H1 (cell line): ENCODE results near the gene ITGB8. TPM values are rescaled to one million over a fixed set of nuclear protein-coding genes. Genes with fewer than 3 reads are reported as not detected.

Source experiments
- CTCF ChIA-PET: fragments of 300-600 bp; sonication (Branson Sonifier 250); formaldehyde crosslinking; loops from one replicate; lab custom pipeline; 2021; ENCODE audit not compliant: partially characterized antibody; lab: Charles Lee
- POLR2A ChIA-PET: fragments of 300-600 bp; sonication (Branson Sonifier 250); formaldehyde crosslinking; loops from one replicate; lab custom pipeline; 2021; ENCODE audit warnings: inconsistent platforms; ENCODE audit not compliant: partially characterized antibody; lab: Charles Lee
- DNase-seq, 2 experiments: peaks; one replicate each; pipeline versions ENCODE4 v3.0.0 to v3.0.0-alpha.2; 2010 to 2022; ENCODE audit warnings: low spot score in 2 of 2, low read depth in 1 of 2, mixed read lengths in 1 of 2
- FAIRE-seq: peaks from 2 replicates; lab custom pipeline; 2011; peaks lifted over from hg19 to GRCh38; lab: Jason Lieb, UNC
- H2AFZ ChIP-seq: 2 replicates; pipeline ENCODE4 v1.8.1; 2012; ENCODE audit warnings: low read length, inconsistent platforms
- H2AK5ac ChIP-seq: 2 replicates; pipeline ENCODE4 v1.6.1; 2013; ENCODE audit warnings: low read depth, low read length
- H2BK120ac ChIP-seq: replicated peaks from 2 replicates; pipeline ENCODE3; 2013; ENCODE audit warnings: low read depth, low read length, inconsistent platforms
- H2BK12ac ChIP-seq: 2 replicates; pipeline ENCODE4 v1.6.1; 2013; ENCODE audit warnings: low read depth, low read length
- H2BK15ac ChIP-seq: 2 replicates; pipeline ENCODE4 v1.6.1; 2013; ENCODE audit warnings: low read length
- H2BK20ac ChIP-seq: 2 replicates; pipeline ENCODE4 v1.6.1; 2013; ENCODE audit warnings: low read length
- H2BK5ac ChIP-seq: 2 replicates; pipeline ENCODE4 v1.6.1; 2013; ENCODE audit warnings: low read depth, low read length
- H3K14ac ChIP-seq: 2 replicates; pipeline ENCODE4 v1.6.1; 2013; ENCODE audit warnings: inconsistent platforms; ENCODE audit not compliant: insufficient read length
- H3K18ac ChIP-seq: 2 replicates; pipeline ENCODE4 v1.6.1; 2013; ENCODE audit warnings: low read length; ENCODE audit errors: extremely low read depth
- H3K23ac ChIP-seq: 2 replicates; pipeline ENCODE4 v1.6.1; 2013; ENCODE audit warnings: inconsistent platforms; ENCODE audit not compliant: insufficient read length
- H3K23me2 ChIP-seq: 2 replicates; pipeline ENCODE4 v1.6.1; 2013; ENCODE audit warnings: low read depth, low read length
- H3K27ac ChIP-seq: 2 replicates; pipeline ENCODE4 v1.6.1; 2011; ENCODE audit warnings: low read depth, low read length, inconsistent platforms
- H3K27me3 ChIP-seq, 4 experiments: replicated peaks in 1 of 4; 1 replicate in 1 of 4; 2 replicates in 3 of 4; pipeline versions ENCODE4 v1.6.1 to v1.8.1; 2011 to 2013; ENCODE audit warnings: low read length in 3 of 4, mild to moderate bottlenecking in 3 of 4, inconsistent platforms in 2 of 4, mixed read lengths in 2 of 4, moderate library complexity in 1 of 4; ENCODE audit not compliant: control insufficient read depth in 3 of 4, insufficient read depth in 3 of 4; ENCODE audit errors: extremely low read depth in 1 of 4
- H3K36me3 ChIP-seq, 4 experiments: 2 replicates each; pipeline versions ENCODE4 v1.6.1 to v1.8.1; 2011 to 2013; ENCODE audit warnings: mild to moderate bottlenecking in 4 of 4, low read length in 3 of 4, moderate library complexity in 2 of 4, control low read depth in 1 of 4, inconsistent platforms in 1 of 4; ENCODE audit not compliant: insufficient read depth in 4 of 4, control insufficient read depth in 2 of 4
- H3K4ac ChIP-seq: replicated peaks from 2 replicates; pipeline ENCODE3; 2013; ENCODE audit warnings: low read length, low read depth, mixed read lengths, inconsistent platforms; ENCODE audit not compliant: insufficient read length
- H3K4me1 ChIP-seq, 4 experiments: replicated peaks in 1 of 4; 1 replicate in 1 of 4; 2 replicates in 3 of 4; pipeline versions ENCODE4 v1.6.1 to v1.8.1; 2011 to 2013; ENCODE audit warnings: low read length in 3 of 4, inconsistent platforms in 2 of 4, mixed read lengths in 1 of 4; ENCODE audit not compliant: insufficient read depth in 4 of 4, control insufficient read depth in 3 of 4
- H3K4me2 ChIP-seq, 2 experiments: 2 replicates each; pipeline versions ENCODE4 v1.6.1 to v1.8.1; 2011 to 2013; ENCODE audit warnings: low read depth in 2 of 2, low read length in 2 of 2, control low read depth in 1 of 2, inconsistent platforms in 1 of 2, mild to moderate bottlenecking in 1 of 2; ENCODE audit not compliant: insufficient read depth in 1 of 2
- H3K4me3 ChIP-seq, 4 experiments: fragments of 200-600, 300-600 bp in 1 of 4; sonication (generic), shearing (Covaris generic), sonication (Bioruptor Twin) in 1 of 4; 2 replicates each; pipeline versions ENCODE4 v1.5.1 to v1.8.1; 2011 to 2016; ENCODE audit warnings: low read length in 4 of 4, low read depth in 3 of 4, control low read depth in 2 of 4, inconsistent platforms in 2 of 4, mild to moderate bottlenecking in 2 of 4, mixed read lengths in 1 of 4, moderate library complexity in 1 of 4; ENCODE audit not compliant: insufficient read depth in 2 of 4; ENCODE audit errors: extremely low read depth in 1 of 4
- H3K56ac ChIP-seq: replicated peaks from 2 replicates; pipeline ENCODE3; 2013; ENCODE audit warnings: low read depth, mild to moderate bottlenecking, mixed read lengths, low read length, inconsistent platforms; ENCODE audit not compliant: insufficient read length
- H3K79me1 ChIP-seq: 2 replicates; pipeline ENCODE4 v1.6.1; 2013; ENCODE audit warnings: low read depth, low read length, control low read depth
- H3K79me2 ChIP-seq, 2 experiments: 2 replicates each; pipeline versions ENCODE4 v1.6.1 to v1.8.1; 2012 to 2013; ENCODE audit warnings: low read length in 2 of 2, mild to moderate bottlenecking in 2 of 2, inconsistent platforms in 1 of 2; ENCODE audit not compliant: insufficient read depth in 2 of 2, control insufficient read depth in 1 of 2
- H3K9ac ChIP-seq, 4 experiments: replicated peaks in 1 of 4; 1 replicate in 1 of 4; 2 replicates in 3 of 4; pipeline versions ENCODE4 v1.6.1 to v1.8.1; 2011 to 2013; ENCODE audit warnings: low read depth in 3 of 4, low read length in 3 of 4, control low read depth in 2 of 4, mild to moderate bottlenecking in 2 of 4, moderate library complexity in 2 of 4, inconsistent platforms in 1 of 4; ENCODE audit errors: extremely low read depth in 1 of 4
- H3K9me3 ChIP-seq, 2 experiments: 2 replicates each; pipeline versions ENCODE4 v1.6.1 to v1.8.1; 2012 to 2013; ENCODE audit warnings: mild to moderate bottlenecking in 2 of 2, moderate library complexity in 2 of 2, control low read depth in 1 of 2, inconsistent platforms in 1 of 2, low read depth in 1 of 2, low read length in 1 of 2, mixed read lengths in 1 of 2; ENCODE audit not compliant: insufficient read depth in 2 of 2
- H4K20me1 ChIP-seq, 2 experiments: replicated peaks in 1 of 2; 2 replicates each; pipeline versions ENCODE3 to v1.8.1; 2011 to 2013; ENCODE audit warnings: inconsistent platforms in 2 of 2, low read length in 2 of 2, mild to moderate bottlenecking in 1 of 2; ENCODE audit not compliant: insufficient read depth in 2 of 2, control insufficient read depth in 1 of 2
- H4K5ac ChIP-seq: 2 replicates; pipeline ENCODE4 v1.6.1; 2013; ENCODE audit warnings: low read length, low read depth, mixed read lengths, inconsistent platforms; ENCODE audit not compliant: insufficient read length
- H4K8ac ChIP-seq: 2 replicates; pipeline ENCODE4 v1.8.0; 2013; ENCODE audit warnings: mild to moderate bottlenecking, moderate library complexity, low read length, inconsistent platforms; ENCODE audit not compliant: insufficient read depth; ENCODE audit errors: extremely low read depth
- H4K91ac ChIP-seq: replicated peaks from 2 replicates; pipeline ENCODE3; 2013; ENCODE audit warnings: low read length, mixed read lengths, inconsistent platforms; ENCODE audit not compliant: insufficient read length
- CHD2 ChIP-seq: IDR thresholded peaks from 2 replicates; pipeline ENCODE4 v1.6.1; 2012; ENCODE audit warnings: low read length, improper control_type of control experiment
- CREB1 ChIP-seq: IDR thresholded peaks from 2 replicates; pipeline ENCODE4 v1.6.1; 2012; ENCODE audit warnings: inconsistent platforms
- EP300 ChIP-seq, 2 experiments: IDR thresholded peaks; 1 replicate in 1 of 2; 2 replicates in 1 of 2; pipeline ENCODE4 v1.6.1; 2011 to 2012; ENCODE audit warnings: low read depth in 2 of 2, low read length in 2 of 2, mild to moderate bottlenecking in 2 of 2, borderline replicate concordance in 1 of 2, inconsistent platforms in 1 of 2, moderate library complexity in 1 of 2
- GTF2F1 ChIP-seq: IDR thresholded peaks from 2 replicates; pipeline ENCODE4 v1.6.1; 2012; ENCODE audit warnings: low read depth, low read length, improper control_type of control experiment, borderline replicate concordance
- RXRA ChIP-seq: IDR thresholded peaks from 2 replicates; pipeline ENCODE4 v1.6.1; 2011; ENCODE audit warnings: low read depth, mild to moderate bottlenecking, low read length, moderate library complexity; ENCODE audit not compliant: insufficient read depth
- SUZ12 ChIP-seq: fragments of 200-600 bp; sonication (generic); IDR thresholded peaks from 2 replicates; pipeline ENCODE4 v1.6.1; 2012; ENCODE audit warnings: mild to moderate bottlenecking, inconsistent platforms, low read length, moderate library complexity, mixed read lengths
- WGBS, 2 experiments: shearing (Covaris generic) in 1 of 2; methylation state at CpG; one replicate each; pipeline versions ENCODE4 v1.1.6 to v1.1.7; 2013 to 2015; ENCODE audit warnings: low lambda C conversion rate in 2 of 2, mixed read lengths in 2 of 2, inconsistent platforms in 1 of 2, low coverage in 1 of 2, missing lambda C conversion rate in 1 of 2; ENCODE audit not compliant: insufficient replicate concordance in 2 of 2, insufficient coverage in 1 of 2, insufficient read length in 1 of 2; ENCODE audit errors: extremely low coverage in 1 of 2, missing lambda C conversion rate in 1 of 2; 5-methylcytosine and 5-hydroxymethylcytosine counted together
- polyA plus RNA-seq, 7 experiments: library from polyadenylated mRNA; depleted of rRNA in 3 of 7; stranded (reverse) in 5 of 7; unstranded in 2 of 7; fragments of >200 nt in 5 of 7; fragments of 200-250 nt in 2 of 7; gene quantifications; 1 replicate in 5 of 7; 2 replicates in 1 of 7; 4 replicates in 1 of 7; pipeline versions ENCODE4 v1.2.1 to v1.2.3, GENCODE V29; 2011 to 2013; ENCODE audit warnings: missing spikeins in 2 of 7, mixed read lengths in 2 of 7
- total RNA-seq: library from RNA; stranded (reverse); fragmentation: NEBNext Ultra II Directional; extraction: Animal tissue kit (Norgen Biotek cat#: 25700); gene quantifications from 2 replicates; pipeline ENCODE4 v1.2.1, GENCODE V29; 2021

ITGB8 gene
- total and polyA plus RNA-seq, 2 of the 8 experiments (the other 6 are each of a cell fraction or from before 2014, with no cell fraction given) = 1.2 to 3.6 TPM

- Histone ChIP-seq H2BK15ac (no peak overlapping the region), H2AFZ (no peak overlapping the region), H3K27ac (no peak overlapping the region), H4K91ac (no peak overlapping the region), H3K36me3 (peaks cover 0 to 2% (median 0%) of the 10 kb centered on the region in 4 experiments; a peak in 3 of 8 replicates), H3K79me1 (no peaks in the 10 kb centered on the region), H3K14ac (no peak overlapping the region), H3K56ac (no peak overlapping the region), H3K79me2 (no peaks in the 10 kb centered on the region), H4K8ac (no peak overlapping the region), H4K5ac (no peak overlapping the region), H3K27me3 (peaks cover 0 to 1% (median 0%) of the 10 kb centered on the region in 4 experiments; a peak in 1 of 7 replicates), H3K9me3 (no peaks in the 10 kb centered on the region), H2BK20ac (no peak overlapping the region), H4K20me1 (no peaks in the 10 kb centered on the region), H3K23me2 (no peaks in the 10 kb centered on the region), H2AK5ac (no peak overlapping the region), H3K4me3 (no peak overlapping the region), H3K4ac (no peak overlapping the region), H3K9ac (no peak overlapping the region; a peak in 1 of 7 replicates), H3K4me1 (peaks cover 0 to 5% (median 0%) of the 10 kb centered on the region in 4 experiments; a peak in 1 of 7 replicates), H2BK12ac (no peak overlapping the region), H3K4me2 (no peak overlapping the region), H2BK5ac (no peak overlapping the region), H3K23ac (no peak overlapping the region), H2BK120ac (no peak overlapping the region), H3K18ac (no peak overlapping the region)
- no peak for FAIRE-seq
- 82% methylated on average over 5 of the region's 5 CpGs; no CpG with 5 or more reads in 1 of the 2 experiments for WGBS, 2 experiments
- ChIA-PET CTCF (interaction anchor here (0.6 to 1.4 kb wide), 6 partner anchors 10 to 1100 kb away, joined by 3 to 5 read pairs (median 4); no protein-coding TSS in a partner anchor), POLR2A (interaction anchor here (0.6 kb wide), 1 partner anchor 19 kb away, joined by 3 read pairs; no protein-coding TSS in a partner anchor)
- no peak for DNase-seq
- no peak for TF ChIP-seq RXRA
- TF ChIP-seq CHD2 = no peak
- TF ChIP-seq CREB1 = no peak
- no peak for TF ChIP-seq EP300 (IDR thresholded peaks at IDR 0.05; ENCODE audit: borderline replicate concordance in 1 of 2, low read depth in 2 of 2, low read length in 2 of 2)
- no peak for TF ChIP-seq GTF2F1
- no peak for TF ChIP-seq SUZ12
- TF ChIP-seq, all 59 proteins: peak for 0
These were observed 77.1 kb downstream of the ITGB8 start for GRCh38 chr7:20407585-20408466.
